Measurements from ENCODE around the gene RNF181. TPM values are rescaled to one million over a fixed set of nuclear protein-coding genes. Genes with fewer than 3 reads are reported as not detected.
A peak's percentile ranks its signal among the peaks of the same experiment; 100 is the strongest.
"Not testable (repeated sequence)": the region's sequence is repeated elsewhere in the genome, so short reads cannot be mapped to it uniquely, and the experiment has no call there.

RNF181 gene
- polyA plus RNA-seq, 4 donors = 72.7 to 135 (median 132) TPM

- no peak for DNase-seq (ENCODE audit: low read depth in 4 of 4, low spot score in 3 of 4)
These were observed 2.5 kb upstream of the RNF181 start for GRCh38 chr2:85593023-85593422.

- DNase-seq (ENCODE audit: low read depth in 4 of 4, low spot score in 3 of 4) = no peak
These were observed 737 bp upstream of the RNF181 start for GRCh38 chr2:85594715-85595300.

- DNase-seq (ENCODE audit: low read depth in 4 of 4, low spot score in 3 of 4) = no peak
These were observed 435 bp downstream of the RNF181 start for GRCh38 chr2:85596026-85596333.

- DNase-seq (ENCODE audit: low read depth in 4 of 4, low spot score in 3 of 4) = no peak
These were observed 1.1 kb downstream of the RNF181 start for GRCh38 chr2:85596486-85597143.

GRCh38 chr2:85597241-85597640 is 1.7 kb downstream of the RNF181 start:
- no peak for DNase-seq (ENCODE audit: low read depth in 4 of 4, low spot score in 3 of 4)

GRCh38 chr2:85598594-85599340 is 3.2 kb downstream of the RNF181 start:
- DNase-seq (ENCODE audit: low read depth in 4 of 4, low spot score in 3 of 4) = no peak

- no peak for DNase-seq (ENCODE audit: low read depth in 4 of 4, low spot score in 3 of 4)
These were observed 4.1 kb downstream of the RNF181 start for GRCh38 chr2:85599468-85600234.

GRCh38 chr2:85600235-85600575 is 4.7 kb downstream of the RNF181 start:
- DNase-seq (ENCODE audit: low read depth in 4 of 4, low spot score in 3 of 4) = no peak

- DNase-seq (ENCODE audit: low read depth in 4 of 4, low spot score in 3 of 4) = no peak
These were observed 5.6 kb downstream of the RNF181 start for GRCh38 chr2:85600951-85601770.

- no peak for DNase-seq (ENCODE audit: low read depth in 4 of 4, low spot score in 3 of 4)
These were observed 6.4 kb downstream of the RNF181 start for GRCh38 chr2:85601771-85602475.

- peak in 2 of 4 donors; percentile 82 to 84 for DNase-seq (ENCODE audit: low read depth in 4 of 4, low spot score in 3 of 4)
These were observed 7.1 kb downstream of the RNF181 start, which contains the start of gene TMEM150A for GRCh38 chr2:85602476-85603234. TMEM150A (minus strand) TSS chr2:85602698; CDS start chr2:85601948, 750 bp downstream.

GRCh38 chr2:85604133-85604444 is 8.5 kb downstream of the RNF181 start:
- DNase-seq (ENCODE audit: low read depth in 4 of 4, low spot score in 3 of 4) = not testable (repeated sequence)

- DNase-seq (ENCODE audit: low read depth in 4 of 4, low spot score in 3 of 4) = no peak
These were observed 9.2 kb downstream of the RNF181 start for GRCh38 chr2:85604568-85605339.

GRCh38 chr2:85605406-85606115 is 10.0 kb downstream of the RNF181 start:
- DNase-seq (ENCODE audit: low read depth in 4 of 4, low spot score in 3 of 4) = peak in 1 of 4 donors; percentile 59

GRCh38 chr2:85606116-85606455 is 10.5 kb downstream of the RNF181 start:
- DNase-seq (ENCODE audit: low read depth in 4 of 4, low spot score in 3 of 4) = no peak

- no peak for DNase-seq (ENCODE audit: low read depth in 4 of 4, low spot score in 3 of 4)
These were observed 12.0 kb downstream of the RNF181 start for GRCh38 chr2:85607268-85608215.

- DNase-seq (ENCODE audit: low read depth in 4 of 4, low spot score in 3 of 4) = no peak
These were observed 15.7 kb downstream of the RNF181 start for GRCh38 chr2:85611217-85611704.

All from left renal pelvis (tissue), 4 donors.